ENCODE data around the gene BTNL8. TPM values are rescaled to one million over a fixed set of nuclear protein-coding genes. Genes with fewer than 3 reads are reported as not detected.

BTNL8 gene
- total and polyA plus RNA-seq, 2 of the 13 experiments (the other 11 are each of a cell fraction or from before 2014, with no cell fraction given) = not detected

DNA sequence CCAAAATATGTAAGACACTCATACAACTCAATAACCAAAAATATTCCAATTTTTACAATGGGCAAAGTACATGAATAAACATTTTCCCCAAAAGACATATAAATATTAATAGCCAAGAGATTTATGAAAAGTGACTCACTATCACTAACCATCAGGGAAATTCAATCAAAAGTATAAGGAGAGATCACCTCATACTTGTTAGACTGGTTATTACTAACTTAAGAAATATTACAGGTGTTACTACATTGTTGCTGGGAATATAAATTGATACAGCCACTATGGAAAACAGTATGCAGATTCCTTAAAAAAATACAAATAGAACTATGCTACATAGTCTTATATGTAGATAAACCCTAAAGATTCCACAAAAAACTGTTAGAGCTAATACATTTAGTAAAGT, 21.8 kb downstream of the BTNL8 start:
- no peaks in the 10 kb centered on the region for H3K4me1 ChIP-seq (ENCODE audit: insufficient read depth, low read length)
- BruUV-seq (replicated peaks) = no TSS peak
- no peak overlapping the region for H3K4me3 ChIP-seq (replicated peaks in 1 of 3; ENCODE audit: insufficient read depth in 1 of 3, low read depth in 2 of 3, low read length in 3 of 3)
- CTCF ChIA-PET (ENCODE audit: low intra/inter-chr PET ratio, low total read pairs) = no interaction called here
- no peak overlapping the region for H3K4me2 ChIP-seq (ENCODE audit: low read depth, low read length)
- no peak overlapping the region for H2AFZ ChIP-seq (ENCODE audit: low read length)
- H3K27me3 ChIP-seq (ENCODE audit: control insufficient read depth in 1 of 2, insufficient read depth in 2 of 2, low read length in 2 of 2) = no peaks in the 10 kb centered on the region
- in situ Hi-C loops (cut with HindIII; ENCODE audit: extremely low pct_ligation_motif_present, low pct_unique_long_range_greater_than_20kb) (no loop called here), intact Hi-C loops (cut with micrococcal nuclease; ENCODE audit: unreplicated experiment) (no loop called here)
- FAIRE-seq (no peak), DNase-seq (ENCODE audit: low spot score) (no peak), ATAC-seq (no peak)
- H4K20me1 ChIP-seq (ENCODE audit: insufficient read depth, low read length) = no peaks in the 10 kb centered on the region
- no peaks in the 10 kb centered on the region for H3K36me3 ChIP-seq (replicated peaks in 1 of 2; ENCODE audit: control insufficient read depth in 1 of 2, insufficient read depth in 2 of 2, low read length in 2 of 2)
- POLR2A ChIA-PET = no interaction called here
- H3K9me3 ChIP-seq (ENCODE audit: low read length) = peaks cover 4% of the 10 kb centered on the region; the same call in 1 of the 2 replicates
- H3K9ac ChIP-seq (ENCODE audit: insufficient read depth, low read depth, low read length) = no peak overlapping the region
- no peak overlapping the region for H3K27ac ChIP-seq (ENCODE audit: extremely low read length, insufficient read depth, low read length)
- TF ChIP-seq PHF20 (CRISPR knock-in tag; IDR thresholded peaks at IDR 0.05) (no peak), ZNF572 (CRISPR knock-in tag; IDR thresholded peaks at IDR 0.05) (no peak), GTF3A (CRISPR knock-in tag; conservative IDR thresholded peaks at IDR 0.05) (no peak)
- H3K79me2 ChIP-seq (ENCODE audit: insufficient read depth, low read length) = no peaks in the 10 kb centered on the region

- H3K4me2 ChIP-seq (ENCODE audit: low read depth, low read length) = no peak overlapping the region
- CTCF ChIA-PET (ENCODE audit: low intra/inter-chr PET ratio, low total read pairs) = no interaction called here
- TF ChIP-seq ATM (IDR thresholded peaks at IDR 0.05; ENCODE audit: borderline replicate concordance) (no peak), TCF7L2 (IDR thresholded peaks at IDR 0.05; ENCODE audit: low read depth, low read length) (no peak), MLLT10 (CRISPR knock-in tag; IDR thresholded peaks at IDR 0.05) (no peak)
- POLR2A ChIA-PET = no interaction called here
- in situ Hi-C loops (cut with HindIII; ENCODE audit: extremely low pct_ligation_motif_present, low pct_unique_long_range_greater_than_20kb) = no loop called here
- H3K4me1 ChIP-seq (ENCODE audit: insufficient read depth, low read length) = no peaks in the 10 kb centered on the region
- no peak for ATAC-seq
- no peaks in the 10 kb centered on the region for H3K36me3 ChIP-seq (replicated peaks in 1 of 2; ENCODE audit: control insufficient read depth in 1 of 2, insufficient read depth in 2 of 2, low read length in 2 of 2)
- intact Hi-C loops (cut with micrococcal nuclease; ENCODE audit: unreplicated experiment) = no loop called here
- H3K79me2 ChIP-seq (ENCODE audit: insufficient read depth, low read length) = no peaks in the 10 kb centered on the region
- 26% methylated on average over 1 of the region's 1 CpG for whole genome bisulfite sequencing (ENCODE audit: low lambda C conversion rate)
- H3K9me3 ChIP-seq (ENCODE audit: low read length) = peaks cover 4% of the 10 kb centered on the region; the same call in 1 of the 2 replicates
- peaks cover 0 to 3% of the 10 kb centered on the region in 2 experiments; a peak in 1 of 5 replicates for H3K27me3 ChIP-seq (ENCODE audit: control insufficient read depth in 1 of 2, insufficient read depth in 2 of 2, low read length in 2 of 2)
- H3K27ac ChIP-seq (ENCODE audit: extremely low read length, insufficient read depth, low read length) = no peak overlapping the region
- H2AFZ ChIP-seq (ENCODE audit: low read length) = no peak overlapping the region
- H3K4me3 ChIP-seq (replicated peaks in 1 of 3; ENCODE audit: insufficient read depth in 1 of 3, low read depth in 2 of 3, low read length in 3 of 3) = no peak overlapping the region
- DNase-seq (ENCODE audit: low spot score) = no peak
- no peak overlapping the region for H3K9ac ChIP-seq (ENCODE audit: insufficient read depth, low read depth, low read length)
- H4K20me1 ChIP-seq (ENCODE audit: insufficient read depth, low read length) = no peaks in the 10 kb centered on the region
- BruUV-seq (replicated peaks) = no TSS peak
- FAIRE-seq = no peak
These were observed 24.0 kb downstream of the BTNL8 start for GRCh38 chr5:180922932-180923331.

All from HepG2 (cell line).